PFSK-1 (cell line): ENCODE data around the gene ABCB8.

Experiments
- FOXP2 ChIP-seq: optimal IDR thresholded peaks from 2 replicates; pipeline ENCODE3; 2011; ENCODE audit warnings: borderline replicate concordance, control low read depth, inconsistent platforms; ENCODE audit not compliant: insufficient read depth; ENCODE audit errors: extremely low read length, extremely low read depth
- POLR2AphosphoS5 ChIP-seq: IDR thresholded peaks from 2 replicates; pipeline ENCODE4 v1.6.1; 2012; ENCODE audit warnings: low read depth, mild to moderate bottlenecking, control low read depth, low read length, moderate library complexity
- REST ChIP-seq, 2 experiments: IDR thresholded peaks; 2 replicates each; pipeline versions ENCODE4 v1.6.1 to v1.8.0; 2011 to 2012; ENCODE audit warnings: low read depth in 2 of 2, low read length in 2 of 2, control low read depth in 1 of 2, inconsistent platforms in 1 of 2, mild to moderate bottlenecking in 1 of 2, moderate library complexity in 1 of 2; ENCODE audit not compliant: insufficient read depth in 1 of 2
- SIN3A ChIP-seq: IDR thresholded peaks from 2 replicates; pipeline ENCODE4 v1.6.1; 2012; ENCODE audit warnings: mild to moderate bottlenecking, low read length, moderate library complexity, borderline replicate concordance; ENCODE audit not compliant: insufficient read depth
- TAF1 ChIP-seq: IDR thresholded peaks from 2 replicates; pipeline ENCODE4 v1.6.1; 2012; ENCODE audit warnings: low read length, control low read depth, borderline replicate concordance; ENCODE audit not compliant: insufficient read depth

Gene ABCB8

GRCh38 chr7:151024435-151025056, 3.7 kb upstream of the ABCB8 start, which contains the start of gene ATG9B:
Gene ATG9B (minus strand): TSS chr7:151024494. CDS start chr7:151024423, 71 bp downstream.
- no peak for TF ChIP-seq FOXP2
- TF ChIP-seq SIN3A: no peak
- TF ChIP-seq TAF1: no peak
- no peak for TF ChIP-seq REST (IDR thresholded peaks at IDR 0.05; ENCODE audit: insufficient read depth in 1 of 2, low read depth in 2 of 2, low read length in 2 of 2)
- no peak for TF ChIP-seq POLR2AphosphoS5

- TF ChIP-seq SIN3A (no peak), POLR2AphosphoS5 (no peak), FOXP2 (no peak), TAF1 (no peak), REST (IDR thresholded peaks at IDR 0.05; ENCODE audit: insufficient read depth in 1 of 2, low read depth in 2 of 2, low read length in 2 of 2) (no peak)
These were observed 2.2 kb upstream of the ABCB8 start for GRCh38 chr7:151025924-151026671.

- TF ChIP-seq FOXP2 (no peak), REST (IDR thresholded peaks at IDR 0.05; ENCODE audit: insufficient read depth in 1 of 2, low read depth in 2 of 2, low read length in 2 of 2) (no peak), TAF1 (no peak), POLR2AphosphoS5 (no peak), SIN3A (no peak)
These were observed 775 bp downstream of the ABCB8 start for GRCh38 chr7:151028948-151029501.

- TF ChIP-seq POLR2AphosphoS5: no peak
- TF ChIP-seq TAF1: no peak
- no peak for TF ChIP-seq SIN3A
- TF ChIP-seq REST (IDR thresholded peaks at IDR 0.05; ENCODE audit: insufficient read depth in 1 of 2, low read depth in 2 of 2, low read length in 2 of 2): no peak
- no peak for TF ChIP-seq FOXP2
These were observed 2.8 kb downstream of the ABCB8 start for GRCh38 chr7:151031011-151031410.
